Neuronal stem cell (in vitro differentiated cells): Measurements from ENCODE around the gene MT1A.
A peak's percentile ranks its signal among the peaks of the same experiment; 100 is the strongest.

ENCODE experiments used
- DNase-seq: peaks from one replicate; pipeline ENCODE4 v3.0.0-alpha.2; 2013; ENCODE audit warnings: low spot score
- H2AFZ ChIP-seq: one replicate; pipeline ENCODE4 v1.6.1; 2013; ENCODE audit warnings: mild to moderate bottlenecking, low read length, inconsistent platforms
- H2AK5ac ChIP-seq: 2 replicates; pipeline ENCODE4 v1.6.1; 2013; ENCODE audit warnings: low read depth, mild to moderate bottlenecking, inconsistent platforms, low read length, moderate library complexity, mixed read lengths
- H2BK120ac ChIP-seq: 2 replicates; pipeline ENCODE4 v1.6.1; 2013; ENCODE audit warnings: low read depth, mild to moderate bottlenecking, inconsistent platforms, low read length, moderate library complexity, mixed read lengths
- H2BK12ac ChIP-seq: one replicate; pipeline ENCODE4 v1.6.1; 2013; ENCODE audit warnings: low read length, inconsistent platforms
- H2BK15ac ChIP-seq: 2 replicates; pipeline ENCODE4 v1.6.1; 2013; ENCODE audit warnings: mild to moderate bottlenecking, low read length, inconsistent platforms, mixed read lengths
- H2BK5ac ChIP-seq: one replicate; pipeline ENCODE4 v1.6.1; 2013; ENCODE audit warnings: inconsistent platforms, mild to moderate bottlenecking, low read length, moderate library complexity
- H3K14ac ChIP-seq: one replicate; pipeline ENCODE4 v1.6.1; 2013; ENCODE audit warnings: low read length, inconsistent platforms
- H3K18ac ChIP-seq: 2 replicates; pipeline ENCODE4 v1.6.1; 2013; ENCODE audit warnings: low read length, inconsistent platforms
- H3K23ac ChIP-seq: 2 replicates; pipeline ENCODE4 v1.6.1; 2013; ENCODE audit warnings: low read depth, mild to moderate bottlenecking, mixed read lengths, low read length, inconsistent platforms; ENCODE audit not compliant: poor library complexity
- H3K27ac ChIP-seq: replicated peaks from 3 replicates; pipeline ENCODE4 v1.5.1; 2013; ENCODE audit warnings: low read length, inconsistent platforms
- H3K27me3 ChIP-seq, 3 experiments: 2 replicates each; pipeline ENCODE4 v1.6.1; 2013; ENCODE audit warnings: low read length in 3 of 3, mild to moderate bottlenecking in 2 of 3, inconsistent platforms in 1 of 3, low read depth in 1 of 3, mixed read lengths in 1 of 3, moderate library complexity in 1 of 3; ENCODE audit not compliant: control insufficient read depth in 3 of 3, insufficient read depth in 3 of 3
- H3K36me3 ChIP-seq, 2 donors: replicated peaks in 1 of 2; 2 replicates each; pipeline ENCODE4 v1.6.1; 2013; ENCODE audit warnings: low read length in 2 of 2; ENCODE audit not compliant: control insufficient read depth in 2 of 2, insufficient read depth in 2 of 2
- H3K4ac ChIP-seq: 2 replicates; pipeline ENCODE4 v1.6.1; 2013; ENCODE audit warnings: inconsistent platforms, mild to moderate bottlenecking, low read length, moderate library complexity
- H3K4me1 ChIP-seq, 2 donors: 1 replicate in 1 of 2; 2 replicates in 1 of 2; pipeline ENCODE4 v1.6.1; 2013; ENCODE audit warnings: low read length in 2 of 2, low read depth in 1 of 2; ENCODE audit not compliant: control insufficient read depth in 2 of 2, insufficient read depth in 1 of 2
- H3K4me2 ChIP-seq: one replicate; pipeline ENCODE4 v1.6.1; 2013; ENCODE audit warnings: mild to moderate bottlenecking, low read length, inconsistent platforms; ENCODE audit not compliant: insufficient read depth, poor library complexity, severe bottlenecking
- H3K4me3 ChIP-seq, 2 donors: 2 replicates each; pipeline ENCODE4 v1.5.1; 2013; ENCODE audit warnings: low read length in 2 of 2, mild to moderate bottlenecking in 2 of 2, inconsistent platforms in 1 of 2, moderate library complexity in 1 of 2
- H3K79me1 ChIP-seq: one replicate; pipeline ENCODE4 v1.6.1; 2013; ENCODE audit warnings: low read depth, mild to moderate bottlenecking, inconsistent platforms, low read length, moderate library complexity
- H3K9ac ChIP-seq: one replicate; pipeline ENCODE4 v1.6.1; 2013; ENCODE audit warnings: mild to moderate bottlenecking, low read depth, low read length, inconsistent platforms; ENCODE audit not compliant: poor library complexity
- H3K9me3 ChIP-seq, 2 donors: replicated peaks in 1 of 2; 2 replicates each; pipeline versions ENCODE3 to v1.6.1; 2013; ENCODE audit warnings: low read length in 2 of 2, mild to moderate bottlenecking in 2 of 2, inconsistent platforms in 1 of 2, low read depth in 1 of 2, mixed read lengths in 1 of 2, moderate library complexity in 1 of 2; ENCODE audit not compliant: control insufficient read depth in 2 of 2, insufficient read depth in 1 of 2
- H4K8ac ChIP-seq: one replicate; pipeline ENCODE4 v1.6.1; 2013; ENCODE audit warnings: low read depth, mild to moderate bottlenecking, inconsistent platforms, low read length, moderate library complexity
- H4K91ac ChIP-seq: one replicate; pipeline ENCODE4 v1.6.1; 2013; ENCODE audit warnings: low read length, low read depth, mild to moderate bottlenecking, inconsistent platforms; ENCODE audit not compliant: poor library complexity
- WGBS, 2 donors: extraction: QIAGEN DNeasy Blood & Tissue Kit; methylation state at CpG; one replicate each; pipeline ENCODE4 v1.1.7; 2013; ENCODE audit warnings: missing lambda C conversion rate in 2 of 2, mixed read lengths in 1 of 2; ENCODE audit not compliant: insufficient read length in 2 of 2, insufficient replicate concordance in 1 of 2; ENCODE audit errors: extremely low coverage in 2 of 2; 5-methylcytosine and 5-hydroxymethylcytosine counted together

MT1A gene

GRCh38 chr16:56601325-56601724 lies 37.1 kb upstream of the MT1A start:
- no CpG with 5 or more reads among the region's 9 CpGs for WGBS, 2 donors

GRCh38 chr16:56603589-56603988 lies 34.9 kb upstream of the MT1A start:
- no peak overlapping the region for H2BK5ac ChIP-seq
- H4K91ac ChIP-seq: no peak overlapping the region
- no peak overlapping the region for H2AK5ac ChIP-seq
- H2BK12ac ChIP-seq: no peak overlapping the region
- H3K23ac ChIP-seq: no peak overlapping the region
- no peak overlapping the region for H3K4ac ChIP-seq
- H3K4me3 ChIP-seq: no peak overlapping the region
- H3K9ac ChIP-seq: no peak overlapping the region
- H3K27me3 ChIP-seq: peaks cover 0 to 23% (median 8%) of the 10 kb centered on the region in 3 experiments
- no CpG with 5 or more reads among the region's 4 CpGs for WGBS, 2 donors
- no peak overlapping the region for H3K27ac ChIP-seq
- no peaks in the 10 kb centered on the region for H3K79me1 ChIP-seq
- H2AFZ ChIP-seq: no peak overlapping the region
- peaks cover 3 to 4% of the 10 kb centered on the region in 2 donors for H3K4me1 ChIP-seq
- H2BK15ac ChIP-seq: no peak overlapping the region
- H3K18ac ChIP-seq: no peak overlapping the region
- DNase-seq: no peak
- no peak overlapping the region for H3K4me2 ChIP-seq
- no peak overlapping the region for H3K14ac ChIP-seq
- H4K8ac ChIP-seq: no peak overlapping the region
- H3K36me3 ChIP-seq: no peaks in the 10 kb centered on the region
- no peaks in the 10 kb centered on the region for H3K9me3 ChIP-seq
- H2BK120ac ChIP-seq: no peak overlapping the region

More at GRCh38 chr16:56601325-56601724, 37.1 kb upstream of the MT1A start:
- no peak for DNase-seq
- Histone ChIP-seq H3K4me2 (no peak overlapping the region), H3K27me3 (peaks cover 0 to 22% (median 0%) of the 10 kb centered on the region in 3 experiments), H3K18ac (no peak overlapping the region), H2AK5ac (no peak overlapping the region), H2BK5ac (no peak overlapping the region), H2BK15ac (no peak overlapping the region), H3K9ac (no peak overlapping the region), H2AFZ (peak overlapping the region; percentile 45), H3K79me1 (no peaks in the 10 kb centered on the region), H2BK12ac (no peak overlapping the region), H3K4me3 (no peak overlapping the region), H4K91ac (no peak overlapping the region), H4K8ac (no peak overlapping the region), H3K14ac (no peak overlapping the region), H2BK120ac (no peak overlapping the region), H3K23ac (no peak overlapping the region), H3K36me3 (no peaks in the 10 kb centered on the region), H3K4me1 (no peaks in the 10 kb centered on the region), H3K4ac (no peak overlapping the region), H3K27ac (no peak overlapping the region), H3K9me3 (no peaks in the 10 kb centered on the region)

GRCh38 chr16:56604966-56605365 lies 33.5 kb upstream of the MT1A start:
- Histone ChIP-seq H4K91ac (no peak overlapping the region), H3K36me3 (no peaks in the 10 kb centered on the region), H3K4me2 (no peak overlapping the region), H4K8ac (no peak overlapping the region), H3K23ac (no peak overlapping the region), H2AFZ (no peak overlapping the region), H3K27me3 (peaks cover 3 to 31% (median 21%) of the 10 kb centered on the region in 3 experiments), H3K27ac (no peak overlapping the region), H3K9me3 (no peaks in the 10 kb centered on the region), H2BK120ac (no peak overlapping the region), H2BK12ac (no peak overlapping the region), H2BK15ac (no peak overlapping the region), H3K14ac (no peak overlapping the region), H2BK5ac (no peak overlapping the region), H2AK5ac (no peak overlapping the region), H3K4ac (no peak overlapping the region), H3K4me1 (peaks cover 10 to 16% of the 10 kb centered on the region in 2 donors), H3K18ac (no peak overlapping the region), H3K9ac (no peak overlapping the region), H3K79me1 (no peaks in the 10 kb centered on the region), H3K4me3 (no peak overlapping the region)
- WGBS, 2 donors: no CpG with 5 or more reads among the region's 4 CpGs
- no peak for DNase-seq

- Histone ChIP-seq H3K18ac (no peak overlapping the region), H3K23ac (no peak overlapping the region), H3K9ac (no peak overlapping the region), H4K91ac (no peak overlapping the region), H3K4me2 (no peak overlapping the region), H2AK5ac (no peak overlapping the region), H3K4me3 (no peak overlapping the region), H3K4me1 (peaks cover 15 to 21% of the 10 kb centered on the region in 2 donors), H2AFZ (no peak overlapping the region), H3K27ac (no peak overlapping the region), H4K8ac (no peak overlapping the region), H2BK5ac (no peak overlapping the region), H3K14ac (no peak overlapping the region), H3K79me1 (no peaks in the 10 kb centered on the region), H2BK12ac (no peak overlapping the region), H3K9me3 (no peaks in the 10 kb centered on the region), H2BK15ac (no peak overlapping the region), H3K36me3 (no peaks in the 10 kb centered on the region), H3K27me3 (peaks cover 6 to 32% (median 26%) of the 10 kb centered on the region in 3 experiments), H2BK120ac (no peak overlapping the region), H3K4ac (no peak overlapping the region)
- no peak for DNase-seq
- no CpG with 5 or more reads among the region's 1 CpG for WGBS, 2 donors
Measured at GRCh38 chr16:56605475-56605874, 33.0 kb upstream of the MT1A start.
